GM18505 (cell line): ENCODE data around the gene ZNF783.
A peak's percentile ranks its signal among the peaks of the same experiment; 100 is the strongest.
"Not testable (repeated sequence)": the region's sequence is repeated elsewhere in the genome, so short reads cannot be mapped to it uniquely, and the experiment has no call there.

Experiments
- ATAC-seq: cut with Tn5 transposase; IDR thresholded peaks from one replicate; pipeline ENCODE4 v1.9.1; 2021; ENCODE audit not compliant: unreplicated experiment
- POLR2A ChIP-seq: IDR thresholded peaks from 4 replicates; pipeline ENCODE4 v1.6.1; 2011; ENCODE audit warnings: borderline replicate concordance; ENCODE audit not compliant: insufficient read depth, insufficient read length; ENCODE audit errors: extremely low read depth

Gene ZNF783

DNA sequence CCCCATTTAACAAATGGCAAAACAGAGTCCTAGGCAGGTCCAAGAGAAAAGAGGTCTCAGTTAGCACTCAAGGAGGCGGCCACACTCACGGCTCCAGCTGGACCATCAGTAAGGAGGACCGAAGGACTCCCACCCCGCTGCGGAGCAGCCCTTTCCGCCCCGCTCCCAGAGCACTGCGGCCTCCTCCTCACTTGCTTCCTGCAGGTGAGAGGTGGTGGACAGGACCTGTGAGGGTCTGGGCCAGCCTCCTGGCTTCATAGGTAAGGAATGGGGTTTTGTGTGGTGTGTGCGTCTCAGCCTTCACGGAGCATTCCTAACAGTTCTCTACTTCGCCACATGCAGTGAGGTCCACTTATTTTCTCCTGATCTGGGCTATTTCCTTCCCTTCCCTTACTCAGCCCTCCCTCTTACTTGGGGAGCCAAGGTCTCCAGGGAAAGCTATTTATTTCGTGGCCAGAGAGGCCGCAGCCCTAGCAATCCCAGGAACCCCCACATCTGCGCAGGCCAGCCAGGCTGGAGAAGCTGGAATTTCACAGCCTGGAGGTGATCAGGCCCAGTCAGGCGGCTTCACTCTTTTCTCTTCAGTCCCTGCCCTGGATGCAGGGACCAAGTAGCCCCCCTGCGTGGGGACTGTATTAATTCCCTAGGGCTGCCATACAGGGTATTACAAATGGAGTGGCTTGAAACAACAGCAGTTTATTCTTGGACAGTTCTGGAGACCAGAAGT lies 45.9 kb downstream of the ZNF783 start:
- no peak for ATAC-seq
- TF ChIP-seq POLR2A: no peak

GRCh38 chr7:149310113-149310836 lies 48.3 kb downstream of the ZNF783 start:
- TF ChIP-seq POLR2A: no peak
- ATAC-seq: peak; percentile 75

DNA sequence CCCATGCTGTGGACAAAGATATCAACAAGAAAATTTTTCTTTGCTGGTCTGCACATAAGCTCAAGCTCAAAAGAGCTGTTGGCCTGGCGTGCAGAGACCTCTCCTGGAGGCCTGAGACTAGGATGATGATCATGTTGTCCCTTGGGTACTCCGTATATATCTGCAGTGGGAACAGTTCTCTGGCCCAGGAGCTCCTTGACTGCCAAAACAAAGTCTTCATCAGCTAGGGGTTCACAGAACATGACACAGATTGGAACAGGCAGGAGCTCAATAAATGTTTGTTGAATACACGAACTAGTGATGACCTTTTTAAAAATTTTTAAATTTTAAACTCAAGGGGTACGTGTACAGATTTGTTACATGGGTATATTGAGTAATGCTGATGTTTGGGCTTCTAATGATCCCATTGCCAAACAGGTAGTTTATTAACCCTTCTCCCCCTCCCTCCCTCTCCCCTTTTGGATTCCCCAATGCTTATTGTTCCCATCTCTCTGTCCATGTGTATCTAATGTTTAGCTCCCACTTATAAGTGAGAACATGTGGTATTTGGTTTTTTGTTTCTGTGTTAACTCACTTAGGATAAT lies 49.1 kb downstream of the ZNF783 start:
- TF ChIP-seq POLR2A: no peak
- ATAC-seq: no peak

DNA sequence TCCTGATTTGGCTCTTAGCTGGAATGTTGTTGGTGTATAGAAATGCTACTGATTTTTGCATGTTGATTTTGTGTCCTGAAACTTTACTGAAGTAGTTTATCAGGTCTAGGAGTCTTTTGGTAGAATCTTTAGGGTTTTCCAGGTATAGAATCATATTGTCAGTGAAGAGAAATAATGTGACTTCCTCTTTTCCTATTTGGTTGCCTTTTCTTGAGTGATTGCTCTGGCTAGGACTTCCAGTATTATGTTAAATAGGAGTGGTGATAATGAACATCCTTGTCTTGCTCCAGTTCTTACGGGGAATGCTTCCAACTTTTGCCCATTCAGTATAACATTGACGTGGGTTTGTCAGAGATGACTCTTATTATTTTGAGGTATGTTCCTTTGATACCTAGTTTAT lies 52.0 kb downstream of the ZNF783 start:
- no peak for ATAC-seq
- TF ChIP-seq POLR2A: no peak

DNA sequence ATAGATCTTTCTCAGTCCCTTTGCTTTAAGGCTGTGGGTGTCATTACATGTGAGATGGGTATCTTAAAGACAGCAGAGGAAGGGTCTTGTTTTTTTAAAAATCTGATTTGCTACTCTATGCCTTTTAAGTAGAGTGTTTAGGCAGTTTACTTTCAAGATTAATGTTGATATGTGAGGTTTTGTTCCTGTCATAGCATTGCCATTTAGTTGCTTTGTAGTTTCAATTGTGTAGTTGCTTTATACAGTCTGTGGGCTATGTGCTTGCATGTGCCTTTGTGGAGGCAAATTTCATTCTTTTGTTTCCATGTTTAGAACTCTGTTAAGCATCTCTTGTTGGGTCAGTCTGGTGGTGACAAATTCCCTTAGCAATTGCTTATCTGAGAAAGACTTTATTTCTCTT lies 54.6 kb downstream of the ZNF783 start:
- no peak for ATAC-seq
- TF ChIP-seq POLR2A: no peak

GRCh38 chr7:149317496-149317895 lies 55.5 kb downstream of the ZNF783 start:
- TF ChIP-seq POLR2A: no peak
- ATAC-seq: no peak

GRCh38 chr7:149317986-149318672 lies 56.1 kb downstream of the ZNF783 start:
- no peak for ATAC-seq
- TF ChIP-seq POLR2A: no peak

DNA sequence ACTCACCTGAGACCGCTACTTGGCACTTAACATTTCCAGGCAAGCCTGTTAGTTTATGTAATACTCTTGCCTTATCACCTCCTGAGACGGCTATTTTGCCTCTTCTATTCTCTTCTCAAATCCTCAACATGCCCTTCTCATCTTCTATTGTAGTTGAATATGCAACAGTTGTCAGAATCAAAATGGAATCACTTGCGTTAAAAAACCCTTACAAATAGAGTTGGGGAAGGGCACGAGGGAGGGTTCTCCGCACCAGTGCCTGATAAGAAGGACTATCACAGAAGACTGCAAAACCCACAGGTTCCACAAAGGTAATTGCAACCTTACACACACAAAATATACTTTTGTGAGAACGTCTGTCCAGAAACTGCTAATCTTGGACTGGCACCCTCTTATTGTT lies 57.4 kb downstream of the ZNF783 start:
- no peak for TF ChIP-seq POLR2A
- ATAC-seq: no peak

DNA sequence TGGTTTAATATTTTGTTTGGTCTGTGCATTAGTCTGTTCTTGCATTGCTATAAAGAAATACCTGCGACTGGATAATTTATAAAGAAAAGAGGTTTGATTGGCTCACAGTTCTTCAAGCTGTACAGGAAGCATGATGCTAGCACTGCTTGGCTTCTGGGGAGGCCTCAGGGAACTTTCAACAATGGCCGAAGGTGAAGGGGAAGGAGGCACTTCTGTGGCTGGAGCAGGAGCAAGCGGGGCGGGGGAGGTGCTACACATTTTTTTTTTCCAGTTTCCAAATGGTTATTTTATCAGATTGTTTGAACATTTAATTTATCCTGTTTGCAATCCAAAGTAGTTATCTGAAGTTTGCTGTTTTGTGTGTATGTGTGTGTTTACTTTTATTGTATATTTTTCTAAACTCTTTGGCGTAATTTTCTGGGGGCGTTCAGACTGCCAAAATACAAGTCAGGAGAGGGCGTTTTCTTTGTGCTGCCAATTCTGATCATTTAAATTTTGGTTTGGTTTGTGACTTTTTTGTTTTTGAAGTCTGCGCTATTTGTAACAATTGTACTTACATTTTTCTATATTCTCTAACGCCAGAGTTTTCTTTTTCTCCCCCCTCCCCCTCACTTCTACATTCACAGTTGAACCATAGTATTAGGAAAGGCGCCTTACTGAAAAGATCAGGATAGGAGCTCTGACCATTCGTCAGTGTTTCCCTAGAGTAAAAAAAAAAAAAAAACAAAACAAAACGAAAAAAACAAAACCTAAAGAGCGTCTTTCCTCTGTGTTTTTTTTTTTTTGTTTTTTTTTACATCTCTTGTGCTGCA lies 58.5 kb downstream of the ZNF783 start:
- TF ChIP-seq POLR2A: no peak
- ATAC-seq: no peak

GRCh38 chr7:149321125-149321905 lies 59.3 kb downstream of the ZNF783 start:
- ATAC-seq: not testable (repeated sequence)

GRCh38 chr7:149321978-149322541 lies 60.1 kb downstream of the ZNF783 start:
- TF ChIP-seq POLR2A: no peak
- ATAC-seq: no peak

DNA sequence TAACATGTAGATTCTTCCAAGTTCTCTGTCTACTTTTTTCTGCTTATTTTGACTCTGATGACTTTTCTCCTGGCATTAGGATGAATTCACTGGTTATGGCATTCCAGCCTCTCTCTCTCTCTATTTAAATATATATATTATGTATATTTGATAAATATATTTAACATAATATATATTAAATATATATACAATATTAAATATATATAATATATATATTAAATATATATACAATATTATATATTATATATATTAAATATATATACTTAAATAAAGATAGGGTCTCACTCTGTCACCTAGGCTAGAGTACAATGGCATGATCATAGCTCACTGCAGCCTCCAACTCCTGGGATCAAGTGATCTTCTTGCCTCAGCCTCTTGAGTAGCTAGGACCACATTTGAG lies 60.7 kb downstream of the ZNF783 start:
- no peak for ATAC-seq
- TF ChIP-seq POLR2A: no peak

DNA sequence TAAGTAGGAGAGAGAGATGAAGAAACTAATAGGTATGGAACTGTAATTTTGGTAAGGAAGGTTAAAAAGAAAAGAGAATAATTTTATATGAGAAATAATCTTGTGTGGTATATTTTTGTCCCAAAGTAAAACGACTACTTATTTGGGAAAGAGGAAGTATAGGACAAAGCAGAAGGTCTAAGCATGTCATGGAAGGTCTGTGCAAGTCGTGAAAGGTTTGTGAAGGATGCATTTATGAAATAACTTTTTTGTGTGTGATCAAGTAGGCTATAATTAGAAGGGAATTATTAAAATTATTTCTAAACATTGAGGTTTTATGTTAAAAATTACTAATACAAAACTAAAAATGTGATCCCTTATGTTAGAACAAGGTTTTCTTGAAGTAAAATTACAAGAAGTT lies 63.3 kb downstream of the ZNF783 start:
- ATAC-seq: no peak
- no peak for TF ChIP-seq POLR2A

DNA sequence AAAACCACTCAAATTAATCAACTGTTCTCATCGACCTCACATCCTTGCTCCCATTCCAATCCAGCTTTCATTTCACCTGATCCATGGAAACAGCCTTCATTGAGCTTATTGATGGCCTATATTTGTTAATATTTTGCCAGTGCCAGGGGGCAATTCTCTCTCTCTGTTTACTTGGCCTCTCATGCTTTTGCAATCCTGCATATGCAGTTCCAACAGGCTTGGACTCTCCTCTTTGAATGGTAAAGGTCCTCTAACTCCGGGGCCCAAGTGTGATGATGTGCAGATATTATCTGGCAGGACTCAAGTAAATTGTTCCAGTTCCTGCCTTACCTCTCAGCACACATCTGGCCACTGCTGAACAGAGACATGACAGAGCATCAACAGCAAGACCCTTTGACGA lies 67.3 kb downstream of the ZNF783 start:
- ATAC-seq: no peak
- no peak for TF ChIP-seq POLR2A
